Type B pancreatic cell (in vitro differentiated cells): ENCODE data around the gene PHPT1. TPM values are rescaled to one million over a fixed set of nuclear protein-coding genes. Genes with fewer than 3 reads are reported as not detected.

Source experiments
- DNase-seq: peaks from one replicate; pipeline ENCODE4 v3.0.0; 2021; ENCODE audit warnings: mixed read lengths; ENCODE audit not compliant: unreplicated experiment; ENCODE audit errors: extremely low spot score
- H3K27ac Mint-ChIP-seq: 2 replicates; pipeline ENCODE4 v1.8.0; 2021; ENCODE audit warnings: mild to moderate bottlenecking, mixed read lengths
- H3K27me3 Mint-ChIP-seq: 2 replicates; pipeline ENCODE4 v1.8.0; 2021; ENCODE audit warnings: mixed read lengths
- H3K36me3 Mint-ChIP-seq: 2 replicates; pipeline ENCODE4 v1.8.0; 2021; ENCODE audit warnings: mixed read lengths
- H3K4me1 Mint-ChIP-seq: one replicate; pipeline ENCODE4 v1.8.0; 2021; ENCODE audit warnings: mixed read lengths; ENCODE audit not compliant: unreplicated experiment
- H3K4me3 Mint-ChIP-seq: 2 replicates; pipeline ENCODE4 v1.8.0; 2021; ENCODE audit warnings: mild to moderate bottlenecking, mixed read lengths
- H3K9me3 Mint-ChIP-seq: 2 replicates; pipeline ENCODE4 v1.8.0; 2021; ENCODE audit warnings: mixed read lengths
- microRNA-seq: library from miRNA; unstranded; fragments of <30 nt; microRNA quantifications from one replicate; pipeline ENCODE4, GENCODE V29; 2020
- total RNA-seq: library from RNA; stranded (reverse); gene quantifications from 2 replicates; pipeline ENCODE4 v1.2.1, GENCODE V29; 2021; ENCODE audit warnings: low replicate concordance
- TF ChIP-seq, protein P1 (sequence below): fragments of 200-600 bp; sonication (generic); conservative IDR thresholded peaks from 2 replicates; pipeline ENCODE4 v1.5.0; 2021; ENCODE audit warnings: antibody characterized with exemption, mild to moderate bottlenecking

The PHPT1 gene
- total RNA-seq, 1 donor from 2014 or later, result 176 TPM

DNA sequence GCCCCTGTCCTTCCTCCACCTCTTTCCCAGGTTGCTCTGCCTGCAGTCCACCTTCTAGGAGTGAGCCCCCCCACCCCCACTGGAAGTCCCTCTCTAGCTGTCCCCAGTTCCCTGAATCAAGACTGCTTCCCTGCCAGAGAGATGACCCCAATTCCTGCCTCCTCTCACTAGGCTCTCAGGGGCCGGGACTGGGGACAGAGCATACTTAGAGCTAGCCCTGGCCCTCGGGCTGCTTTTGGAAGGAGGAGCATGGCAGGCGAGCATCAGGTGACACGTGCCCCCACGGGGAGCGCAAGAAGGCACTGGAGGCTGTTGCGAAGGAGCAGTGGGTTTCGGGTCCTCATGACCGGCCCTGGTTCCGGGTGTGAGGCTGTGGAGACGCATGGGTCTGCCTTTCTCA lies 46.8 kb downstream of the PHPT1 start:
- Mint-ChIP-seq H3K9me3 (no peaks in the 10 kb centered on the region), H3K27me3 (no peaks in the 10 kb centered on the region), H3K4me3 (no peak overlapping the region), H3K27ac (no peak overlapping the region), H3K4me1 (no peaks in the 10 kb centered on the region), H3K36me3 (peaks cover 4% of the 10 kb centered on the region)
- TF ChIP-seq, protein P1, sequence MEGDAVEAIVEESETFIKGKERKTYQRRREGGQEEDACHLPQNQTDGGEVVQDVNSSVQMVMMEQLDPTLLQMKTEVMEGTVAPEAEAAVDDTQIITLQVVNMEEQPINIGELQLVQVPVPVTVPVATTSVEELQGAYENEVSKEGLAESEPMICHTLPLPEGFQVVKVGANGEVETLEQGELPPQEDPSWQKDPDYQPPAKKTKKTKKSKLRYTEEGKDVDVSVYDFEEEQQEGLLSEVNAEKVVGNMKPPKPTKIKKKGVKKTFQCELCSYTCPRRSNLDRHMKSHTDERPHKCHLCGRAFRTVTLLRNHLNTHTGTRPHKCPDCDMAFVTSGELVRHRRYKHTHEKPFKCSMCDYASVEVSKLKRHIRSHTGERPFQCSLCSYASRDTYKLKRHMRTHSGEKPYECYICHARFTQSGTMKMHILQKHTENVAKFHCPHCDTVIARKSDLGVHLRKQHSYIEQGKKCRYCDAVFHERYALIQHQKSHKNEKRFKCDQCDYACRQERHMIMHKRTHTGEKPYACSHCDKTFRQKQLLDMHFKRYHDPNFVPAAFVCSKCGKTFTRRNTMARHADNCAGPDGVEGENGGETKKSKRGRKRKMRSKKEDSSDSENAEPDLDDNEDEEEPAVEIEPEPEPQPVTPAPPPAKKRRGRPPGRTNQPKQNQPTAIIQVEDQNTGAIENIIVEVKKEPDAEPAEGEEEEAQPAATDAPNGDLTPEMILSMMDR, result no peak
- no peak for DNase-seq

DNA sequence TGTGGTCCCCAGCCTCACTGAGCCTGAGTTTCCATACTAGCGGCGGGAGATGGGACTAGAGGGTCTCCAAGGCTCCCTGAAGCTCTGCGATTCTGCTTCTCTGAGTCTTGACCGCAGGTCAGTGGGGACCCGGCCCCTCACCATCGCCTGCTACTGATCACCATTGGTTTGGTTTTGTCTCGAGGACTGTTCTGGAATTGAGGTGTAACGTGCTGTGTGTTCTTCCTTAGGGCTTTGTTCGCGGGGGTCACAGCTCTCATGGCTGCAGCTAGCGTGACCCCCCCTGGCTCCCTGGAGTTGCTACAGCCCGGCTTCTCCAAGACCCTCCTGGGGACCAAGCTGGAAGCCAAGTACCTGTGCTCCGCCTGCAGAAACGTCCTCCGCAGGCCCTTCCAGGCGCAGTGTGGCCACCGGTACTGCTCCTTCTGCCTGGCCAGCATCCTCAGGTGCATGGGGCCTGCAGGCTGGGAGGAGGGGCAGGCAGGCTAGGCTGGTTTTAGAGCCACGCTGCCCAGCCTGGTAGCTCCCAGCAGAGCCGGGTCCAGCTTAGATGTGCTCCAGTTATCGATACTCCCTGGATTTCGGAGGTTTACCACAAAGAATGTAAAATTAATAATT lies 49.4 kb downstream of the PHPT1 start:
- H3K4me1 Mint-ChIP-seq, result no peaks in the 10 kb centered on the region
- no peak overlapping the region for H3K27ac Mint-ChIP-seq
- no peak for DNase-seq
- TF ChIP-seq, protein P1, result no peak
- no peaks in the 10 kb centered on the region for H3K27me3 Mint-ChIP-seq
- H3K9me3 Mint-ChIP-seq, result no peaks in the 10 kb centered on the region
- H3K36me3 Mint-ChIP-seq, result peaks cover 4% of the 10 kb centered on the region
- no peak overlapping the region for H3K4me3 Mint-ChIP-seq

DNA sequence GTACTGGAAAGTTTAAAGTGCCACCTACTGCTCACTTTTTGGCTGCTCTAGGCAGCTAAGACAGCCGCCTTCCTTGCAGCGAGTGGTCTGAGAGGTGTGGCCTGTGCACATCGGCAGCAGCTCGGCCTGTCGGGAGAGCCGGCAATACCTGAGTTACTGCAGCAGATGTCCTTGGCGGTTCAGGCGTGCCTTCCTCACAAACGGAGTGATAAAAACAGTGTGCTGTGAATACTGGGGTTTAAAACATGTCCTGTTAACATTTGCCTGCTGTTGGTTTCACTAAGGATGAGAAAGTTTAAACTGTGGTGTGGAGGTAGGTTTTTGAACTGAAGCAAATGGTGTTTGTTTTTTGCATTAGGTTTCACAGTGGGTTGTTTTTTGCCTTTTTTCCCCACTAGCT lies 50.0 kb downstream of the PHPT1 start:
- H3K27me3 Mint-ChIP-seq, result no peaks in the 10 kb centered on the region
- H3K4me1 Mint-ChIP-seq, result no peaks in the 10 kb centered on the region
- TF ChIP-seq, protein P1, result no peak
- H3K27ac Mint-ChIP-seq, result peak overlapping the region; percentile 81
- no peak for DNase-seq
- H3K36me3 Mint-ChIP-seq, result peaks cover 4% of the 10 kb centered on the region
- no peak overlapping the region for H3K4me3 Mint-ChIP-seq
- no peaks in the 10 kb centered on the region for H3K9me3 Mint-ChIP-seq

DNA sequence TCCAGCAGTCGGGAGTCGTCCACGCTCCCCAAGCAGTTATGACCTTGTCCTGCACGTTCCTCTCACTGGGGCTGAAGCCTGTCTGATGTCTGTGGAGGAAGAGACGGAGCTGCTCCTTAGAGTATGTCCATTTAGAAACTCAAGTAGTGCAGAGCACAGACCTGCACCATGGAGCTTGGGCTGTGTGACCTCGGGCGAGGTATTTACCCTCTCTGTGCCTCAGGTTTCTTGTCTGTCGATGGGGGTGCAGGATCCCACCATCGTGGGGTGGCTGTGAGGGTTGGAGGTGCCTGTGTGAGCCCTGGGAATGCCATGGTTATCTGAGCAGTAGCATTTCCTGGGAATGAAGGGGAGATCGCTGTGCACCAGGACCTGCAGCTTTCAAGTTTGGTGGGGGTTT lies 51.3 kb downstream of the PHPT1 start:
- Mint-ChIP-seq H3K27me3 (no peaks in the 10 kb centered on the region), H3K9me3 (no peaks in the 10 kb centered on the region), H3K27ac (peak overlapping the region; percentile 83), H3K36me3 (peaks cover 7% of the 10 kb centered on the region), H3K4me1 (no peaks in the 10 kb centered on the region), H3K4me3 (no peak overlapping the region)
- TF ChIP-seq, protein P1, result no peak
- no peak for DNase-seq

Small RNAs within 50 kb of the gene (microRNA-seq; reads per million reads assigned to microRNA genes)
- gene MIR4292 (not detected), gene MIR4479 (0.83 reads per million)

Other genes with a start within 250 kb of the PHPT1 start
- gene EGFL7, start 186.5 kb upstream of the PHPT1 start, total RNA-seq, result 20.7 and 25.5 TPM in 2 replicates
- 47.8 and 75.3 TPM in 2 replicates for gene AGPAT2, start 162.0 kb upstream of the PHPT1 start, total RNA-seq
- 40.8 and 48.7 TPM in 2 replicates for gene DIPK1B, start 136.8 kb upstream of the PHPT1 start, total RNA-seq
- not detected in 2 replicates for gene LCN10, start 106.5 kb upstream of the PHPT1 start, total RNA-seq
- not detected in 2 replicates for gene LCN6, start 100.9 kb upstream of the PHPT1 start, total RNA-seq
- gene LCN8, start 91.2 kb upstream of the PHPT1 start, total RNA-seq, result not detected in 2 replicates
- gene LCN15, start 84.9 kb upstream of the PHPT1 start, total RNA-seq, result 0.77 and 0.93 TPM in 2 replicates
- 62.3 and 98.6 TPM in 2 replicates for gene TMEM141, start 58.1 kb upstream of the PHPT1 start, total RNA-seq
- 2.9 and 6.1 TPM in 2 replicates for gene CCDC183, start 53.1 kb upstream of the PHPT1 start, total RNA-seq
- 94.2 and 112 TPM in 2 replicates for gene RABL6, start 41.5 kb upstream of the PHPT1 start, total RNA-seq
- gene AJM1, start 6.9 kb upstream of the PHPT1 start, total RNA-seq, result 3.2 and 3.6 TPM in 2 replicates
- 18.4 and 29.1 TPM in 2 replicates for gene MAMDC4, start 2.9 kb downstream of the PHPT1 start, total RNA-seq
- gene EDF1, start 16.9 kb downstream of the PHPT1 start, total RNA-seq, result 324 and 342 TPM in 2 replicates
- gene TRAF2, start 37.1 kb downstream of the PHPT1 start, total RNA-seq, result 19.4 and 22.3 TPM in 2 replicates
- 82.8 and 110 TPM in 2 replicates for gene FBXW5, start 95.3 kb downstream of the PHPT1 start, total RNA-seq
- gene C8G, start 95.8 kb downstream of the PHPT1 start, total RNA-seq, result 2.8 and 4.1 TPM in 2 replicates
- gene LCN12, start 102.9 kb downstream of the PHPT1 start, total RNA-seq, result 7.9 and 8.3 TPM in 2 replicates
- 1.4 and 1.7 TPM in 2 replicates for gene PTGDS, start 128.1 kb downstream of the PHPT1 start, total RNA-seq
- not detected in 2 replicates for gene LCNL1, start 133.6 kb downstream of the PHPT1 start, total RNA-seq
- 63.4 and 100 TPM in 2 replicates for gene PAXX, start 143.0 kb downstream of the PHPT1 start, total RNA-seq
- gene CLIC3, start 147.2 kb downstream of the PHPT1 start, total RNA-seq, result 38.6 and 63.3 TPM in 2 replicates
- 44.7 and 47.7 TPM in 2 replicates for gene ABCA2, start 178.8 kb downstream of the PHPT1 start, total RNA-seq
- gene FUT7, start 182.7 kb downstream of the PHPT1 start, total RNA-seq, result not detected in 2 replicates
- gene NPDC1, start 196.8 kb downstream of the PHPT1 start, total RNA-seq, result 68.0 and 70.3 TPM in 2 replicates
- gene ENTPD2, start 204.7 kb downstream of the PHPT1 start, total RNA-seq, result 3.3 and 6.4 TPM in 2 replicates
- 19.1 and 21.9 TPM in 2 replicates for gene SAPCD2, start 221.1 kb downstream of the PHPT1 start, total RNA-seq
- 3.4 and 5.4 TPM in 2 replicates for gene UAP1L1, start 228.1 kb downstream of the PHPT1 start, total RNA-seq
- 50.3 and 58.9 TPM in 2 replicates for gene MAN1B1, start 237.6 kb downstream of the PHPT1 start, total RNA-seq